WTC11 (cell line): ENCODE data around the gene CLEC4E. TPM values are rescaled to one million over a fixed set of nuclear protein-coding genes. Genes with fewer than 3 reads are reported as not detected.
"Not testable (repeated sequence)": the region's sequence is repeated elsewhere in the genome, so short reads cannot be mapped to it uniquely, and the experiment has no call there.

Experiments used
- ATAC-seq: fragments of 200-7000 bp; cut with Tn5 transposase; 2 replicates; pipeline ENCODE4 v1.10.0; 2021; ENCODE audit warnings: mild to moderate bottlenecking, moderate library complexity
- CTCF ChIA-PET: fragments of 300-600 bp; sonication (Branson Sonifier 250); formaldehyde crosslinking; loops from one replicate; lab custom pipeline; 2021; ENCODE audit warnings: antibody characterized with exemption; lab: Charles Lee
- POLR2A ChIA-PET: fragments of 350-600 bp; sonication (Branson Sonifier 250); formaldehyde crosslinking; loops from one replicate; lab custom pipeline; 2021; ENCODE audit warnings: antibody characterized with exemption; lab: Charles Lee
- DNase-seq: peaks from one replicate; pipeline ENCODE4 v3.0.0; 2021; ENCODE audit warnings: low spot score
- H3K27ac Mint-ChIP-seq: 2 replicates; pipeline ENCODE4 v1.8.0; 2021; ENCODE audit warnings: mixed read lengths
- H3K27me3 Mint-ChIP-seq: 2 replicates; pipeline ENCODE4 v1.8.0; 2021; ENCODE audit warnings: low read depth, mild to moderate bottlenecking, moderate library complexity, mixed read lengths
- H3K36me3 Mint-ChIP-seq: 2 replicates; pipeline ENCODE4 v1.8.0; 2021; ENCODE audit warnings: mixed read lengths
- H3K4me1 Mint-ChIP-seq: 2 replicates; pipeline ENCODE4 v1.8.0; 2022; ENCODE audit warnings: mixed read lengths
- H3K4me3 Mint-ChIP-seq: 2 replicates; pipeline ENCODE4 v1.8.0; 2021; ENCODE audit warnings: mild to moderate bottlenecking, moderate library complexity, mixed read lengths
- H3K9me3 Mint-ChIP-seq: 2 replicates; pipeline ENCODE4 v1.8.0; 2021; ENCODE audit warnings: mixed read lengths
- EMX1 ChIP-seq: fragments of 250-450 bp; sonication (Bioruptor Pico); IDR thresholded peaks from 2 replicates; pipeline ENCODE4 v1.8.0; 2021; ENCODE audit warnings: mild to moderate bottlenecking
- HMGA2 ChIP-seq: fragments of 250-450 bp; sonication (Bioruptor Pico); IDR thresholded peaks from 2 replicates; pipeline ENCODE4 v1.4.0; 2021; ENCODE audit warnings: mild to moderate bottlenecking, moderate library complexity
- KAT7 ChIP-seq: sonication (generic); formaldehyde crosslinking; IDR thresholded peaks from 2 replicates; pipeline ENCODE4 v1.8.1; 2023; ENCODE audit warnings: missing genetic modification reagents, mild to moderate bottlenecking, borderline replicate concordance
- NR3C1 ChIP-seq: sonication (generic); formaldehyde crosslinking; conservative IDR thresholded peaks from 2 replicates; pipeline ENCODE4 v1.8.1; 2023; ENCODE audit warnings: low read depth, mild to moderate bottlenecking, missing genetic modification reagents
- RELA ChIP-seq: sonication (generic); formaldehyde crosslinking; IDR thresholded peaks from 2 replicates; pipeline ENCODE4 v1.8.1; 2022; ENCODE audit warnings: missing genetic modification reagents, mild to moderate bottlenecking, borderline replicate concordance
- TEAD1 ChIP-seq: sonication (generic); formaldehyde crosslinking; IDR thresholded peaks from 2 replicates; pipeline ENCODE4 v1.8.0; 2022; ENCODE audit warnings: mild to moderate bottlenecking, missing genetic modification reagents
- ZNF263 ChIP-seq: sonication (generic); formaldehyde crosslinking; IDR thresholded peaks from 2 replicates; pipeline ENCODE4 v1.8.1; 2022; ENCODE audit warnings: low read depth, mild to moderate bottlenecking, moderate library complexity, missing genetic modification reagents
- total RNA-seq: library from RNA; stranded (reverse); gene quantifications from 3 replicates; pipeline ENCODE4 v1.2.3, GENCODE V29; 2021
- TF ChIP-seq, protein P1 (sequence below): sonication (generic); formaldehyde crosslinking; IDR thresholded peaks from 2 replicates; pipeline ENCODE4 v1.8.1; 2022; ENCODE audit warnings: mild to moderate bottlenecking, missing genetic modification reagents, moderate library complexity, borderline replicate concordance
- TF ChIP-seq, protein P2 (sequence below): fragments of 250-450 bp; sonication (Bioruptor Pico); IDR thresholded peaks from 2 replicates; pipeline ENCODE4 v1.9.0; 2021; ENCODE audit warnings: mild to moderate bottlenecking
- TF ChIP-seq, protein P3 (sequence below): fragments of 200-600 bp; IDR thresholded peaks from 2 replicates; pipeline ENCODE4 v1.8.0; 2022; ENCODE audit warnings: antibody characterized with exemption

CLEC4E gene
- total RNA-seq, 1 experiment from 2014 or later, result not detected

DNA sequence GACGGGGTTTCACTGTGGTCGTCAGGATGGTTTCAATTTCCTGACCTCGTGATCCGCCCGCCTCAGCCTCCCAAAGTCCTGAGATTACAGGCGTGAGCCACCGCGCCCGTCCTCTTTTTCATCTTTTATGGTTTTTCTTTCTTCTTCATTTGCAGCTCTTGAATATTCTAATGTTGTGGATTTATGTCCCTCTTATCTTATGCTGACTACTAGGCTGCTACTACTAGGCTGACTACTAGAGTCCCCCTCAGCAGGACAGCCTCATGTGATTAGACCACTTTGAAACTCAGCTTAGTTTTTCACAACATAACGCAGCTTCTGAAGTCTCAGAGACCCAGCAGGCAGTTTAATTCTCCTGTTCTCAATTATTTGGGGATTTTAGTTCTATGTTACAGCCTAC is 857 bp upstream of the CLEC4E start (continued):
- TF ChIP-seq, protein P1, sequence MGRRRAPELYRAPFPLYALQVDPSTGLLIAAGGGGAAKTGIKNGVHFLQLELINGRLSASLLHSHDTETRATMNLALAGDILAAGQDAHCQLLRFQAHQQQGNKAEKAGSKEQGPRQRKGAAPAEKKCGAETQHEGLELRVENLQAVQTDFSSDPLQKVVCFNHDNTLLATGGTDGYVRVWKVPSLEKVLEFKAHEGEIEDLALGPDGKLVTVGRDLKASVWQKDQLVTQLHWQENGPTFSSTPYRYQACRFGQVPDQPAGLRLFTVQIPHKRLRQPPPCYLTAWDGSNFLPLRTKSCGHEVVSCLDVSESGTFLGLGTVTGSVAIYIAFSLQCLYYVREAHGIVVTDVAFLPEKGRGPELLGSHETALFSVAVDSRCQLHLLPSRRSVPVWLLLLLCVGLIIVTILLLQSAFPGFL (CRISPR knock-in tag), result no peak
- no peak for TF ChIP-seq HMGA2 (CRISPR knock-in tag)

DNA sequence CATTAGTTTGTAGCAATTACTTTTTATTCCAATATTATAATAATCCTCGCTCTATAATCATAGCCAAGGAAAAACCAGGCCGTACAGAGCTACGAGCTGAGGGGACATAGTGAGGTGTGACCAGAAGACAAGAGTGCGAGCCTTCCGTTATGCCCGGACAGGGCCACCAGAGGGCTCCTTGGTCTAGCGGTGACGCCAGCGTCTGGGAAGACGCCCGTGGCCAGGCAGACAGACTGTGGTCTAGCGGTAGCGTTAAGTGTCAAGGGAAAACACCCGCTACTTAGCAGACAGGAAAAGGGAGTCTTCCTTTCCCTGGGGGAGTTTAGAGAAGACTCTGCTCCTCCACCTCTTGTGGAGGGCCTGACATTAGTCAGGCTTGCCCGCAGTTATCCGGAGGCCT is 2.9 kb downstream of the CLEC4E start:
- peak; percentile 77 for DNase-seq

DNA sequence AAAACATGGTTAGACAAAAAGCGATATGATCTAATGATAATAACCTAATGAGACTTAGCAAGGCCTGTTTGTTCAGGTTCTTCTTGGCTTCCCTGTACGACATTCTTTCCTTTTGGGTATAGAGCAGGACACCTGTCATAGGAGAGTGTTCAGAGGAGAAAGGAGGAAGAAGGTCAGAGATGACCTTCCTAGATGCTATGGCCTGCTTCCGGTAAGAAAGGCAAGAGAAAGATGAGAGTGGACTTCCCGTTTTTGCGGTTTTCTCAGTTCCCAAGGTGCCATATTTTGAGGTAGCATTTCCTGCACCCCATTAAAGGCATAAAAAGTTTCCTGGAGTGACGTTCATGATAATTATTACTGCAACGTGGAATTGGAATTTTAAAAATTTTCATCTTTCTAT is 8.7 kb downstream of the CLEC4E start:
- no peak for DNase-seq
- no peaks in the 10 kb centered on the region for H3K27me3 Mint-ChIP-seq
- ChIA-PET CTCF (no interaction called here), POLR2A (no interaction called here)
- no peaks in the 10 kb centered on the region for H3K36me3 Mint-ChIP-seq
- peaks cover 12% of the 10 kb centered on the region for H3K4me1 Mint-ChIP-seq
- no peaks in the 10 kb centered on the region for H3K9me3 Mint-ChIP-seq
- H3K27ac Mint-ChIP-seq, result no peak overlapping the region
- no peak for ATAC-seq
- no peak overlapping the region for H3K4me3 Mint-ChIP-seq
- TF ChIP-seq, protein P2, sequence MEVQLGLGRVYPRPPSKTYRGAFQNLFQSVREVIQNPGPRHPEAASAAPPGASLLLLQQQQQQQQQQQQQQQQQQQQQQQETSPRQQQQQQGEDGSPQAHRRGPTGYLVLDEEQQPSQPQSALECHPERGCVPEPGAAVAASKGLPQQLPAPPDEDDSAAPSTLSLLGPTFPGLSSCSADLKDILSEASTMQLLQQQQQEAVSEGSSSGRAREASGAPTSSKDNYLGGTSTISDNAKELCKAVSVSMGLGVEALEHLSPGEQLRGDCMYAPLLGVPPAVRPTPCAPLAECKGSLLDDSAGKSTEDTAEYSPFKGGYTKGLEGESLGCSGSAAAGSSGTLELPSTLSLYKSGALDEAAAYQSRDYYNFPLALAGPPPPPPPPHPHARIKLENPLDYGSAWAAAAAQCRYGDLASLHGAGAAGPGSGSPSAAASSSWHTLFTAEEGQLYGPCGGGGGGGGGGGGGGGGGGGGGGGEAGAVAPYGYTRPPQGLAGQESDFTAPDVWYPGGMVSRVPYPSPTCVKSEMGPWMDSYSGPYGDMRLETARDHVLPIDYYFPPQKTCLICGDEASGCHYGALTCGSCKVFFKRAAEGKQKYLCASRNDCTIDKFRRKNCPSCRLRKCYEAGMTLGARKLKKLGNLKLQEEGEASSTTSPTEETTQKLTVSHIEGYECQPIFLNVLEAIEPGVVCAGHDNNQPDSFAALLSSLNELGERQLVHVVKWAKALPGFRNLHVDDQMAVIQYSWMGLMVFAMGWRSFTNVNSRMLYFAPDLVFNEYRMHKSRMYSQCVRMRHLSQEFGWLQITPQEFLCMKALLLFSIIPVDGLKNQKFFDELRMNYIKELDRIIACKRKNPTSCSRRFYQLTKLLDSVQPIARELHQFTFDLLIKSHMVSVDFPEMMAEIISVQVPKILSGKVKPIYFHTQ (CRISPR knock-in tag), result no peak

More for the DNA sequence above, 2.9 kb downstream of the CLEC4E start:
- H3K27me3 Mint-ChIP-seq, H3K27ac Mint-ChIP-seq, POLR2A ChIA-PET, ATAC-seq, H3K4me1 Mint-ChIP-seq, H3K4me3 Mint-ChIP-seq: not testable (repeated sequence)
- Mint-ChIP-seq H3K9me3 (peaks cover 18% of the 10 kb centered on the region), H3K36me3 (peaks cover 12% of the 10 kb centered on the region)
- TF ChIP-seq, protein P3, sequence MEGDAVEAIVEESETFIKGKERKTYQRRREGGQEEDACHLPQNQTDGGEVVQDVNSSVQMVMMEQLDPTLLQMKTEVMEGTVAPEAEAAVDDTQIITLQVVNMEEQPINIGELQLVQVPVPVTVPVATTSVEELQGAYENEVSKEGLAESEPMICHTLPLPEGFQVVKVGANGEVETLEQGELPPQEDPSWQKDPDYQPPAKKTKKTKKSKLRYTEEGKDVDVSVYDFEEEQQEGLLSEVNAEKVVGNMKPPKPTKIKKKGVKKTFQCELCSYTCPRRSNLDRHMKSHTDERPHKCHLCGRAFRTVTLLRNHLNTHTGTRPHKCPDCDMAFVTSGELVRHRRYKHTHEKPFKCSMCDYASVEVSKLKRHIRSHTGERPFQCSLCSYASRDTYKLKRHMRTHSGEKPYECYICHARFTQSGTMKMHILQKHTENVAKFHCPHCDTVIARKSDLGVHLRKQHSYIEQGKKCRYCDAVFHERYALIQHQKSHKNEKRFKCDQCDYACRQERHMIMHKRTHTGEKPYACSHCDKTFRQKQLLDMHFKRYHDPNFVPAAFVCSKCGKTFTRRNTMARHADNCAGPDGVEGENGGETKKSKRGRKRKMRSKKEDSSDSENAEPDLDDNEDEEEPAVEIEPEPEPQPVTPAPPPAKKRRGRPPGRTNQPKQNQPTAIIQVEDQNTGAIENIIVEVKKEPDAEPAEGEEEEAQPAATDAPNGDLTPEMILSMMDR, result peak; percentile 47
- CTCF ChIA-PET, result interaction anchor here (0.8 kb wide), 1 partner anchor 71 kb away, joined by 3 read pairs; no protein-coding TSS in a partner anchor

DNA sequence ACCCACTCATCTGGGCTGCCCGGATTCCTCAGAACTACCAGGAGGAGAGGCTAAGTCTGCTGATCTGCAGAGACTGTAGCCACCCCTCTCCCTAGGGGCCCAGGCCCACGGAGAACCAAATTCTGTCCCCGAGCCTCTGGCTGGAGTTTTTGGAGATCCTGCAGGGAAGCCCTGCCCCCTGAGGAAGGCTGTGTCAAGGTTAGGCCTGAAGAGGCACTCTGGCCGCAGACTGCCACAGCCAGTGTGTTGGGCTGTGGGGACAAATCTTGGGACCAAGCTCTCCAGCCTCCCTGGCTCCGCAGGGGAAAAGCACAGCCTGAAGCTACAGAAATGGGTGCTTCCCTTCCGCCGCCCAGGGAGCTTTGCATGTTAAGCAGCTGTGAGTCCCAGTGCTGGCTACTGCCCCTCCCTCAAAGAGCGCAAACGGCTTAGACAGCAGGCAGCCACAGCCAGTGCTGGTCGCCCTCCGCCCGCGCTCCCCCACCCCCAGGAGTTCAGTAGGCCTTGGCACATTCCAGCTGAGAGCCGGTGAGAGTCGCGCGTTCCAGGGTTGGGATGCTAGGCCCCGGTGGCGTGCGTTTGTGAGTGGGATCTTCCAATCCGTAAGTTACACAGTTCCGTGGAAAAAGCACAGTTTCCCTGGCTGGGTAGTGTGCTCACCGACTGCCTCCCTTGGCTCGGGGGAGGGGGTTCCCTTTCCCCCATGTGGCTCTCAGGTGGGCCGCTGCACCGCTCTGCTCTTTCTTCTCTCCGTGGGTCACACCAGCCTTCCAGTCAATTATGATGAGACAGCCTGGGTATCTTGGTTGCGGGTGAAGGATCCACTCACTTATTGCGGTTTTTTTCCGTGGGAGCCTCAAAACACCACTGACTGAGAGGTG is 13.2 kb downstream of the CLEC4E start:
- Mint-ChIP-seq H3K4me3 (no peak overlapping the region), H3K9me3 (peaks cover 39% of the 10 kb centered on the region), H3K27ac (no peak overlapping the region), H3K27me3 (peaks cover 7% of the 10 kb centered on the region), H3K4me1 (peaks cover 12% of the 10 kb centered on the region), H3K36me3 (peaks cover 24% of the 10 kb centered on the region)
- ChIA-PET POLR2A (no interaction called here), CTCF (interaction anchor here (1.2 to 2.1 kb wide), 2 partner anchors 16 to 28 kb away, joined by 4 to 10 read pairs; no protein-coding TSS in a partner anchor)
- DNase-seq (peak; percentile 42), ATAC-seq (peak; percentile 90)
- TF ChIP-seq KAT7 (CRISPR knock-in tag) (0 out of 2 replicates have a peak, but pooled peaks have one; percentile 32), ZNF263 (no peak), TEAD1 (CRISPR knock-in tag) (peak; percentile 53; the same call in 1 of the 2 replicates), RELA (0 out of 2 replicates have a peak, but pooled peaks have one; percentile 36)

DNA sequence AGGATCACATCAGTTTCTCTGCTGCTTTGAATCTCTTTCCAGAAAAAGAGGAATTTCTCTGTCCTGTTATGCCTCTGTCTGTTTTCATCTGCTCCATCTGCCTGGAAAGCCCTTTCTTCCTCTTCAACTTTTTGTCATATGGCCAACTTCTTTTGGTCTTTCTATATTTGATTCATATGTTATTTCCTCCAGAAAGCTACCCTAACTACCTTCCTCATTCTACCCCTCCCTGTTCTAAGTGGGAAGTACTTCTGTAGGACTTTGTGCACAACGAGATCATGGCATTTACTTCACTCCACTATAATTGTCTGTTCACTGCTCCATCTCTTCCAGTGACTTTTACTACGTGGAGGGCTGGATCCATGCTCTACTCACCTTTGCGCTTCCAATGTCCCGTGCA is 21.5 kb downstream of the CLEC4E start:
- Mint-ChIP-seq H3K4me1 (no peaks in the 10 kb centered on the region), H3K27me3 (no peaks in the 10 kb centered on the region; the same call in 1 of the 2 replicates), H3K9me3 (peaks cover 17% of the 10 kb centered on the region), H3K27ac (no peak overlapping the region), H3K36me3 (peaks cover 5% of the 10 kb centered on the region; the same call in 1 of the 2 replicates), H3K4me3 (no peak overlapping the region)
- TF ChIP-seq EMX1 (CRISPR knock-in tag) (no peak), NR3C1 (CRISPR knock-in tag) (no peak)
- no peak for ATAC-seq
- no peak for DNase-seq
- ChIA-PET CTCF (interaction anchor here (1.7 kb wide), 1 partner anchor 25 kb away, joined by 5 read pairs; no protein-coding TSS in a partner anchor), POLR2A (no interaction called here)
